GM23338 (cell line): ENCODE measurements around the gene CRELD1. TPM values are rescaled to one million over a fixed set of nuclear protein-coding genes. Genes with fewer than 3 reads are reported as not detected.

Source experiments
- ATAC-seq: fragments of 200-7000 bp; cut with Tn5 transposase; 3 replicates; pipeline ENCODE4 v1.9.1; 2020
- DNase-seq: peaks from one replicate; pipeline ENCODE4 v3.0.0-alpha.2; 2015; ENCODE audit warnings: low spot score
- H2AFZ ChIP-seq: fragments of 200-600 bp; sonication (generic); 2 replicates; pipeline ENCODE4 v1.8.0; 2016; ENCODE audit warnings: antibody characterized with exemption, mild to moderate bottlenecking, moderate library complexity
- H3F3A ChIP-seq: fragments of 200-600 bp; sonication (generic); replicated peaks from 2 replicates; pipeline ENCODE4 v1.8.0; 2017; ENCODE audit warnings: antibody characterized with exemption, mixed run types, low read depth
- H3K27ac ChIP-seq: fragments of 200-600 bp; sonication (generic); 2 replicates; pipeline ENCODE4 v1.6.1; 2016; ENCODE audit warnings: low read depth
- H3K27me3 ChIP-seq: fragments of 200-600 bp; sonication (generic); 2 replicates; pipeline ENCODE4 v1.8.0; 2016; ENCODE audit warnings: mild to moderate bottlenecking, mixed run types, moderate library complexity; ENCODE audit not compliant: insufficient read depth
- H3K36me3 ChIP-seq: fragments of 200-600 bp; sonication (generic); 2 replicates; pipeline ENCODE4 v1.8.0; 2016; ENCODE audit warnings: mild to moderate bottlenecking; ENCODE audit not compliant: insufficient read depth
- H3K4me1 ChIP-seq: fragments of 200-600 bp; sonication (generic); 2 replicates; pipeline ENCODE4 v1.8.0; 2016; ENCODE audit warnings: mild to moderate bottlenecking, moderate library complexity; ENCODE audit not compliant: insufficient read depth
- H3K4me2 ChIP-seq: fragments of 200-600 bp; sonication (generic); 2 replicates; pipeline ENCODE4 v1.7.1; 2017; ENCODE audit warnings: mixed run types
- H3K4me3 ChIP-seq: fragments of 200-600 bp; sonication (generic); 2 replicates; pipeline ENCODE4 v1.6.1; 2016; ENCODE audit warnings: mixed run types
- H3K79me2 ChIP-seq: fragments of 200-600 bp; sonication (generic); replicated peaks from 2 replicates; pipeline ENCODE4 v1.8.0; 2017; ENCODE audit warnings: mild to moderate bottlenecking; ENCODE audit not compliant: insufficient read depth
- H3K9me2 ChIP-seq: fragments of 200-600 bp; sonication (generic); 2 replicates; pipeline ENCODE4 v1.8.0; 2017; ENCODE audit not compliant: insufficient read depth
- H4K20me1 ChIP-seq: fragments of 200-600 bp; sonication (generic); replicated peaks from 2 replicates; pipeline ENCODE4 v1.8.0; 2017; ENCODE audit warnings: mild to moderate bottlenecking; ENCODE audit not compliant: insufficient read depth
- H3K27ac Mint-ChIP-seq: 2 replicates; pipeline ENCODE4 v1.8.0; 2020; ENCODE audit warnings: inconsistent platforms, mild to moderate bottlenecking, moderate library complexity, mixed read lengths
- H3K27me3 Mint-ChIP-seq: 3 replicates; pipeline ENCODE4 v1.8.0; 2022; ENCODE audit warnings: low read depth, mild to moderate bottlenecking, moderate library complexity, mixed read lengths, inconsistent platforms; ENCODE audit not compliant: insufficient read depth, poor library complexity
- H3K36me3 Mint-ChIP-seq: 3 replicates; pipeline ENCODE4 v1.8.0; 2021; ENCODE audit warnings: low read depth, mild to moderate bottlenecking, inconsistent platforms, moderate library complexity, mixed read lengths
- H3K4me1 Mint-ChIP-seq: 3 replicates; pipeline ENCODE4 v1.8.0; 2020; ENCODE audit warnings: mild to moderate bottlenecking, inconsistent platforms, mixed read lengths
- H3K4me3 Mint-ChIP-seq: 3 replicates; pipeline ENCODE4 v1.8.0; 2021; ENCODE audit warnings: moderate library complexity, mild to moderate bottlenecking, inconsistent platforms, mixed read lengths
- H3K9me3 Mint-ChIP-seq: 3 replicates; pipeline ENCODE4 v1.8.0; 2020; ENCODE audit warnings: moderate library complexity, mild to moderate bottlenecking, inconsistent platforms, mixed read lengths
- CREB1 ChIP-seq: fragments of 250-450 bp; sonication (Bioruptor Pico); IDR thresholded peaks from 2 replicates; pipeline ENCODE4 v1.5.0; 2020; ENCODE audit warnings: low read depth, mild to moderate bottlenecking, moderate library complexity
- CTCF ChIP-seq, 2 experiments: fragments of 200-600 bp in 1 of 2; sonication (generic) in 1 of 2; conservative IDR thresholded peaks; 2 replicates each; pipeline versions ENCODE4 v1.5.1 to v1.6.1; 2016 to 2017; ENCODE audit warnings: antibody characterized with exemption in 2 of 2, low read depth in 2 of 2, mild to moderate bottlenecking in 2 of 2, moderate library complexity in 1 of 2
- ETS1 ChIP-seq: IDR thresholded peaks from 2 replicates; pipeline ENCODE4 v1.6.1; 2016; ENCODE audit warnings: antibody characterized with exemption
- EZH2 ChIP-seq: fragments of 200-600 bp; sonication (generic); IDR thresholded peaks from one replicate; pipeline ENCODE4 v1.8.0; 2017; ENCODE audit warnings: antibody characterized with exemption, mild to moderate bottlenecking, low read depth; ENCODE audit not compliant: unreplicated experiment
- EZH2phosphoT487 ChIP-seq: fragments of 200-600 bp; sonication (generic); IDR thresholded peaks from one replicate; pipeline ENCODE4 v1.8.1; 2018; ENCODE audit warnings: antibody characterized with exemption; ENCODE audit not compliant: unreplicated experiment
- JUNB ChIP-seq: IDR thresholded peaks from one replicate; pipeline ENCODE4 v1.6.1; 2016; ENCODE audit warnings: antibody characterized with exemption; ENCODE audit not compliant: unreplicated experiment
- NANOG ChIP-seq: IDR thresholded peaks from 2 replicates; pipeline ENCODE4 v1.6.1; 2016; ENCODE audit warnings: antibody characterized with exemption, borderline replicate concordance
- POLR2AphosphoS5 ChIP-seq: IDR thresholded peaks from 2 replicates; pipeline ENCODE4 v1.6.1; 2016; ENCODE audit warnings: antibody characterized with exemption, low read depth
- REST ChIP-seq: IDR thresholded peaks from one replicate; pipeline ENCODE4 v1.6.1; 2018; ENCODE audit warnings: antibody characterized with exemption; ENCODE audit not compliant: unreplicated experiment
- STAT1 ChIP-seq: IDR thresholded peaks from one replicate; pipeline ENCODE4 v1.6.1; 2016; ENCODE audit warnings: antibody characterized with exemption; ENCODE audit not compliant: unreplicated experiment
- ZNF114 ChIP-seq: fragments of 250-450 bp; sonication (Bioruptor Pico); IDR thresholded peaks from 2 replicates; pipeline ENCODE4 v1.5.0; 2020; ENCODE audit warnings: mild to moderate bottlenecking, moderate library complexity
- ZNF331 ChIP-seq: fragments of 250-450 bp; sonication (Bioruptor Pico); IDR thresholded peaks from 2 replicates; pipeline ENCODE4 v1.5.0; 2020; ENCODE audit warnings: low read depth, mild to moderate bottlenecking, moderate library complexity
- ZNF462 ChIP-seq: fragments of 250-450 bp; sonication (Bioruptor Pico); IDR thresholded peaks from 2 replicates; pipeline ENCODE4 v1.5.0; 2020; ENCODE audit warnings: mild to moderate bottlenecking, moderate library complexity
- polyA plus RNA-seq: library from polyadenylated mRNA; unstranded; fragments of >200 nt; fragmentation: Nextera tagmentation; extraction: Ambion mirVana; gene quantifications from 2 replicates; pipeline ENCODE4 v1.2.1, GENCODE V29; 2016
- total RNA-seq: library from RNA; depleted of rRNA; stranded (reverse); fragments of >200 nt; shearing (Covaris generic); gene quantifications from 2 replicates; pipeline ENCODE4 v1.2.3, GENCODE V29; 2014

CRELD1 gene
- total and polyA plus RNA-seq, 2 experiments from 2014 or later, result 11.5 to 13.1 TPM

GRCh38 chr3:9970020-9970652 lies 36.5 kb downstream of the CRELD1 start:
- no peak for ATAC-seq
- H3K36me3 Mint-ChIP-seq, result peaks cover 55% of the 10 kb centered on the region

More at GRCh38 chr3:9970020-9970652, 36.5 kb downstream of the CRELD1 start:
- Mint-ChIP-seq H3K4me1 (no peaks in the 10 kb centered on the region), H3K9me3 (no peaks in the 10 kb centered on the region), H3K27me3 (no peaks in the 10 kb centered on the region), H3K27ac (no peak overlapping the region), H3K4me3 (no peak overlapping the region)
- Histone ChIP-seq H3K4me3 (no peak overlapping the region), H3K36me3 (peaks cover 19% of the 10 kb centered on the region), H3K79me2 (no peaks in the 10 kb centered on the region), H3K27me3 (no peaks in the 10 kb centered on the region), H3K4me1 (no peaks in the 10 kb centered on the region), H2AFZ (no peak overlapping the region), H3F3A (no peaks in the 10 kb centered on the region), H3K4me2 (no peak overlapping the region), H4K20me1 (0 out of 2 replicates have a peak, but pooled peaks cover 4% of the 10 kb centered on the region), H3K27ac (no peak overlapping the region), H3K9me2 (0 out of 2 replicates have a peak, but pooled peaks cover 3% of the 10 kb centered on the region)
- no peak for TF ChIP-seq REST
- no peak for TF ChIP-seq ZNF331 (CRISPR knock-in tag)
- no peak for TF ChIP-seq CREB1 (CRISPR knock-in tag)
- TF ChIP-seq EZH2, result no peak
- no peak for TF ChIP-seq ZNF114 (CRISPR knock-in tag)
- no peak for TF ChIP-seq ZNF462 (CRISPR knock-in tag)
- no peak for TF ChIP-seq EZH2phosphoT487
- TF ChIP-seq ETS1, result no peak
- no peak for TF ChIP-seq JUNB
- no peak for TF ChIP-seq POLR2AphosphoS5
- TF ChIP-seq NANOG, result no peak
- TF ChIP-seq CTCF (conservative IDR thresholded peaks at IDR 0.05; ENCODE audit: low read depth in 2 of 2), result no peak
- TF ChIP-seq STAT1, result no peak
- DNase-seq, result no peak
